Measurements from ENCODE around the gene AP2M1. TPM values are rescaled to one million over a fixed set of nuclear protein-coding genes. Genes with fewer than 3 reads are reported as not detected.

The AP2M1 gene
- 307 to 325 TPM (median 321 TPM) in 5 replicates for total RNA-seq (2022; extraction: Qiagen RNA extraction)

GRCh38 chr3:184174646-184175492 lies at the start of gene AP2M1:
Gene AP2M1, plus strand, starts transcription at chr3:184174855. Its CDS starts 2,139 bp downstream, at chr3:184176994.

GRCh38 chr3:184135149-184135910 lies 39.3 kb upstream of the AP2M1 start, which contains the start of gene EIF2B5:
Gene EIF2B5, plus strand, starts transcription at chr3:184135358. Its CDS starts 28 bp downstream, at chr3:184135386.

GRCh38 chr3:184154885-184155643 lies 19.6 kb upstream of the AP2M1 start, which contains the start of gene DVL3:
Gene DVL3, plus strand, starts transcription at chr3:184155377. Its CDS starts 259 bp downstream, at chr3:184155636.

GRCh38 chr3:184186184-184186901 lies 11.7 kb downstream of the AP2M1 start, which contains the start of gene ABCF3:
Gene ABCF3, plus strand, starts transcription at chr3:184186199. Its CDS starts 9 bp downstream, at chr3:184186208.

GRCh38 chr3:184229394-184230080 lies 54.9 kb downstream of the AP2M1 start, which contains the start of gene VWA5B2:
Gene VWA5B2, plus strand, starts transcription at chr3:184229585. Its CDS starts 944 bp downstream, at chr3:184230529.

Other genes starting within 250 kb of the AP2M1 start
- 11.2 to 14.8 TPM (median 13.8 TPM) in 5 replicates for gene ABCC5, start 157.0 kb upstream of the AP2M1 start, total RNA-seq (2022; extraction: Qiagen RNA extraction)
- gene HTR3D, start 143.1 kb upstream of the AP2M1 start, total RNA-seq (2022; extraction: Qiagen RNA extraction): not detected in 5 replicates
- not detected in 5 replicates for gene HTR3C, start 121.8 kb upstream of the AP2M1 start, total RNA-seq (2022; extraction: Qiagen RNA extraction)
- gene HTR3E, start 77.8 kb upstream of the AP2M1 start, total RNA-seq (2022; extraction: Qiagen RNA extraction): not detected in 5 replicates
- 29.6 to 30.9 TPM (median 30.0 TPM) in 5 replicates for gene EIF2B5, start 39.5 kb upstream of the AP2M1 start, total RNA-seq (2022; extraction: Qiagen RNA extraction)
- 17.8 to 28.6 TPM (median 27.7 TPM) in 5 replicates for gene DVL3, start 19.5 kb upstream of the AP2M1 start, total RNA-seq (2022; extraction: Qiagen RNA extraction)
- gene ABCF3, start 11.3 kb downstream of the AP2M1 start, total RNA-seq (2022; extraction: Qiagen RNA extraction): 30.4 to 38.0 TPM (median 36.0 TPM) in 5 replicates
- gene VWA5B2, start 54.7 kb downstream of the AP2M1 start, total RNA-seq (2022; extraction: Qiagen RNA extraction): 0.40 to 0.73 TPM (median 0.55 TPM) in 5 replicates
- gene ALG3, start 74.1 kb downstream of the AP2M1 start, total RNA-seq (2022; extraction: Qiagen RNA extraction): 59.2 to 88.0 TPM (median 77.6 TPM) in 5 replicates
- 9.9 to 14.1 TPM (median 12.6 TPM) in 5 replicates for gene EEF1AKMT4, start 74.8 kb downstream of the AP2M1 start, total RNA-seq (2022; extraction: Qiagen RNA extraction)
- gene CAMK2N2, start 86.7 kb downstream of the AP2M1 start, total RNA-seq (2022; extraction: Qiagen RNA extraction): 0.87 to 1.4 TPM (median 1.3 TPM) in 5 replicates
- gene ECE2, start 101.2 kb downstream of the AP2M1 start, total RNA-seq (2022; extraction: Qiagen RNA extraction): not detected in 5 replicates
- 303 to 385 TPM (median 316 TPM) in 5 replicates for gene PSMD2, start 124.4 kb downstream of the AP2M1 start, total RNA-seq (2022; extraction: Qiagen RNA extraction)
- 247 to 263 TPM (median 260 TPM) in 5 replicates for gene EIF4G1, start 139.8 kb downstream of the AP2M1 start, total RNA-seq (2022; extraction: Qiagen RNA extraction)
- 7.0 to 12.5 TPM (median 10.7 TPM) in 5 replicates for gene FAM131A, start 162.7 kb downstream of the AP2M1 start, total RNA-seq (2022; extraction: Qiagen RNA extraction)
- 4.2 to 6.1 TPM (median 5.8 TPM) in 5 replicates for gene CLCN2, start 186.8 kb downstream of the AP2M1 start, total RNA-seq (2022; extraction: Qiagen RNA extraction)
- 69.1 to 84.0 TPM (median 75.7 TPM) in 5 replicates for gene POLR2H, start 186.9 kb downstream of the AP2M1 start, total RNA-seq (2022; extraction: Qiagen RNA extraction)
- 0.06 to 0.07 TPM in 2 of 5 replicates, not detected in the others for gene THPO, start 203.4 kb downstream of the AP2M1 start, total RNA-seq (2022; extraction: Qiagen RNA extraction)
- gene CHRD, start 205.2 kb downstream of the AP2M1 start, total RNA-seq (2022; extraction: Qiagen RNA extraction): 0.13 to 0.48 TPM (median 0.16 TPM) in 5 replicates